HUDEP-2 (cell line): Measurements from ENCODE around the gene S100A6.
A peak's percentile ranks its signal among the peaks of the same experiment; 100 is the strongest.

Experiments
- DNase-seq, 76 experiments: peaks; one replicate each; lab custom pipeline; 2025; ENCODE audit not compliant: unreplicated experiment in 76 of 76; lab: John Stamatoyannopoulos, UW

Gene S100A6

GRCh38 chr1:153546796-153547559 is 11.2 kb upstream of the S100A6 start:
- peak in 55 of 76 experiments; percentile 17 to 72 (median 42) for DNase-seq

DNA sequence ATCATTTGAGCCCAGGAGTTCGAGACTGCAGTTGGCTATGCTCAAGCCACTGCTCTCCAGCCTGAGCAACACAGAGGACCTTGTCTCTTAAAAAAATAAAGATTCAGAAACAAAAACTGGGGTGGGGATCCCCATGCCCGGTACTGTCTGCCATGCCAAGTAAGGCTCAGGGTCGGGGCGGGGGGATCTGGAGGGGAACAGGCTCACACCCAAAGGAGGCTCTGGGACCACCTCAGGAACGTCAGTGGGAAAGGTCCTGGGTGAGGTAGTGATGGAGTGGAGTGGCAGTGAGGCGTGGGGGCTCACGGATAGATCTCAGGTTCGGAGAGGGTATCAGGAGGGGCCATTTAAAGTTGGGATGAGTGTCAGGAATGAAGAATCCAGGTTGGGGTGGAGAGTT is 10.6 kb upstream of the S100A6 start:
- DNase-seq = peak in 1 of 76 experiments; percentile 29

- DNase-seq = peak in 75 of 76 experiments; percentile 66 to 99 (median 96)
These were observed 9.6 kb upstream of the S100A6 start, which contains the start of gene S100A4 for GRCh38 chr1:153545067-153546055. Gene S100A4 (minus strand): TSS chr1:153545806. CDS start chr1:153544794, 1,012 bp downstream.

DNA sequence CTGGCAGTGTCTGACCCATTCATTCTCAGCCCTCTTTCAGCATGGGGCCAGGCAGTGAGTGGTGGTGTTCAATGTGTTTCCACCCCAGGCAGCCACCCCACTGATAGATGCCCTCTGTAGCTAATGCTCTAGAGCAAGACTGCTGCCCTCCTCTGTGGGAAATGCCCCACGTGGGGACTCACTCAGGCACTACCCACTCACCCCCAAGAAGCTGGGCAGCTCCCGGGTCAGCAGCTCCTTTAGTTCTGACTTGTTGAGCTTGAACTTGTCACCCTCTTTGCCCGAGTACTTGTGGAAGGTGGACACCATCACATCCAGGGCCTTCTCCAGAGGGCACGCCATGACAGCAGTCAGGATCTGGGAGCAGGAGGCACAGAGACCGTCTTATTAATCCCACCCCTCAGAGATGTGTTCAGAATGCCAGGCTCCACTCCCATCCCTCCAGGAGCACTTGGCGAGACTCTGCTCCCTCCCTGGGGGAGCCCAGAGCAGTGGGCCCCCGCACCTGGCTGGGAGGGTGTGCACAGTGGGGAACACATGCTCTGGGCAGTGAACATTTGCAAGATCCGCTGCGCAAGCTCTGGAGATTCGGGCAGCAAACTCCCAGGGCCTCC is 8.8 kb upstream of the S100A6 start:
- DNase-seq = peak in 5 of 76 experiments; percentile 19 to 59 (median 19)

DNA sequence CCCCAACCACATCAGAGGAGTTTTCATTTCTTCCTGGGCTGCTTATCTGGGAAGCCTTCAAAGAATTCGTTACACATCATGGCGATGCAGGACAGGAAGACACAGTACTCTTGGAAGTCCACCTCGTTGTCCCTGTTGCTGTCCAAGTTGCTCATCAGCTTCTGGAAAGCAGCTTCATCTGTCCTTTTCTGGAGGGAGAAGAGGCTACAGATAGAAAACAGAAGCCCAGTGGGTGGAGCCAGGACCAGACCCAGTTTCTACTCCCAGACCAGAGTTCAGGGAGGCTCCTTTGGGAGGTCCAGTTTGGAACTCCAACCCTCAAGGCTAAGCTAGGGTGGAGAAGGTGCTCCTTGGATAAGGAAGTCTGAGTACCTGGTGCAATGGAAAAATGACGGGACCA is 7.9 kb upstream of the S100A6 start:
- peak in 3 of 76 experiments; percentile 7 to 23 (median 12) for DNase-seq

- no peak for DNase-seq
These were observed 7.3 kb upstream of the S100A6 start for GRCh38 chr1:153542956-153543711.

GRCh38 chr1:153541641-153542590 is 6.1 kb upstream of the S100A6 start:
- DNase-seq = peak in 7 of 76 experiments; percentile 2 to 32 (median 24)

DNA sequence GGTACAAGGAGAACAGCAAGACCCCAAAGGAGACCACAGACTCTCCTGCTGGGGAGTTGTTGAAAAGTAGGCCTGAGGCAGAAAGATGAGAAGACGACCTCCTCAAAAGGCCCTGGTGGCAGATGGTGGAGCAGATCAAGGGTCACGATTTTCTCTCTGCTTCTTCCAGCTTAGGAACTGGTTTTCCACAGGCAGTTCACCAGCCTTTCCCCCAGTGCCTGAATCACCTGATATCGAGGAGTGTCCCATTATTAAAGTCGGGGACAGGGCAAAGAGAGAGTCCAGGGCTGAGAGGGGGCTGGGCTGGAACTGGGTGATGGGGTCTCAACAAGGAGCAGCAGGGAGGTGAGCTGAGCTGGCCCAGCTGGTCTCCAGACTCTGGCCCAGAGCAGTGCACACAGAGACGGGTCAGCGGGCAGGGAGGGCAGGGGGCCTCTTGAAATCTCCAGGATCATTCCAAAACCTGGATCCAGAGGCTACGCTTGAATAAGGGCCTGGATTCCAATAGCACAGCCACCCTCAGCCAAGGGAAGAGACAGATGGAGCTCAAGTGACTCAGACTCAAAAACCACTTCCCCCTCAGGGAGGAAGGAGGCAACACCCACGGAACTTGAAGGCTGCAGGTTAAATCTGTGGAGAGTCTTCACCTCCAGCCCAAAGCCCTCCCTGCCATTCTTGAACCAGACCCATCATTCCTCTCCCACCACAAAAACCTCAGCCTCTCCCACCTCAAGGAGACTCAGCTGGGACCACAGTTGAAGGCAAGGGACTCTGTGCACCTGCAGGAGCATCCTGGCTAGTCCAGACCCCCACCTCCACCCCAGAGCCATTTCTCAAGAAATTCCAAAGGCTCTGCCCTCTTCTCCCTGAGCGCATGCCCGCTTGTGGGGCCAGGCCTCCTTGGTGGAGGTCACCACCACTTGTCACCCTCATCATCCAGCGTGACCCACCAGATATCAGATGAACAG is 4.9 kb upstream of the S100A6 start, which contains the start of gene S100A5:
TSS of gene S100A5 (minus strand) at position 541 of the 968 bp plus-strand sequence. CDS start 743 bp downstream, outside the sequence.
- DNase-seq = no peak

DNA sequence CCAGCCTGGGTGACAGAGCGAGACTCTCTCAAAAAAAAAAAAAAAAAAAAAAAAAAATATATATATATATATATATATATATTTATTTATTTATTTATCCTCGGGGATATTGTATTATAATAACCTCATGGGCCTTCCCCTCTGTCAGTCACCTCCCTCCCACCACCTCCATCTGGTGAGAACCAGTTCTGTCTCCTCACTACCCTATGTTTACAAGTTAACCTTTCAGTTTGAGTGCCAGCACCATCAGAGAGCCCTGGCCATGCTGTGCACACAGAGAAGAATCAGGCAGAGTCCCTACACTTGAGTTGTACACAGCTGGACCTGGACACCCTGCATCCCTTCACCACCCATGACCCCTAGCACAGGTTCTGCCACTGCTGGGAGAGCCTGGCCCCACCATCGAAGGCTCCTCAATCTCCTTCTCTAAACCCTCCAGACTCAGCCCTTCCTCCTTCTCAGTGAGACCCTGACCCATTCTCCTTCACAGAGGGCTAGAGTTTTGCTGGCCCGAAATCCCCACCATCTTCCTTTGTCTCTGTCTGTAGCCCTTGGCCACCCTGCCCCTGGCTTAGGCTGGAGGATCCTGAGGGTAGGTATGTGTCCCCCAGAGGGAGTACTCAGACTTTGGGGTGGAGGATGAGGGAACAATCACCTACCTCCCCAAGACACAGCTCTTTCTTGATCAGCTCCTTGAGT is 3.8 kb upstream of the S100A6 start:
- no peak for DNase-seq

- peak in 42 of 76 experiments; percentile 20 to 83 (median 44) for DNase-seq
These were observed 2.6 kb upstream of the S100A6 start for GRCh38 chr1:153538315-153538821.

- DNase-seq = no peak
These were observed 1.6 kb upstream of the S100A6 start for GRCh38 chr1:153537376-153537730.

GRCh38 chr1:153536671-153537375 is 1.0 kb upstream of the S100A6 start:
- DNase-seq = no peak

DNA sequence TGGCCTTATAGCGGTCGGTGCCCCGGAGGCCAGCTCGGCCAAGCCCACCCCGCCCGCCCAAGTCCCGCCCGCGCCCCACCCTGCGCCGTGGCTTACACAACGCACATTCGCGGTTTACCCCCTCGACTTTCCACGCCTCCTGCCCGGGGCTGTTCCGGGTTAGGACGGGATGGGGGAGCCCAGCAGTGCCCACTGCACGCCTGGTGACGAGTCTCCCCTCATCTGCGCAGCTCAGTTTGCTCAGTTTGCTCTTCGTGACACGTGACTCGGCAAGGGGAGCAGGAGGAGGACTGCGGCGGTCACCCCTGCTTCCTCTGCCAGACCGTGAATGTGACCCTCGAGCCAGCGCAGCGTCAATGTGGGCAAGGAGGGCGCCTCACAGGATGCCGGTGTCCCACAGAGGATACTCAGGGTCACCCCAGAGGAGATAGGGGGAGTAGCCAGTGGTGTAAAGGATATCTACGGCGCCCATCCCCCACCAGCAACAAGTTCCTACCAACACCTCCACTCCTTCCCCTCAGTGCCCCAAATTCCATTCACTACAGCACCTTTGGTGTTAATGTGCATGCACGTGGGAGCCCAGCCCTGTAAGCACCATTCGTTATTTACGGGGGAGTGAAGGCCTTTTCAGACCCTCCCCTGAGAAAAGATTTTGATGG is 350 bp upstream of the S100A6 start:
- DNase-seq = peak in 73 of 76 experiments; percentile 19 to 91 (median 77)

DNA sequence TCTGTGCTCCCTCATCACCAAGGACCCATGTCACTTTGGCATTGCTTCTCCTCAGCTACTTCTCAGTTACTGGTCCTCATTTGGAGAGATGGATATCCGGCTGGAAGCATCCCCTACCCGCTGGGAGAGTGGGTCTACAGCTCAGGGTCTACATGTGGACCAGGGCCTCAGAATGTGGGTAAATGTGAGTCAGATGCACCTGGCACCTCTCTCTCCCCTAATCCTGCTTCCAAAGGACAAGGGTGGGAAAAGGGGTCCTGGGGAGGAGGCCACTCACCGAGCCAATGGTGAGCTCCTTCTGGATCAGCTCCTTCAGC is 908 bp downstream of the S100A6 start:
- DNase-seq = no peak

DNA sequence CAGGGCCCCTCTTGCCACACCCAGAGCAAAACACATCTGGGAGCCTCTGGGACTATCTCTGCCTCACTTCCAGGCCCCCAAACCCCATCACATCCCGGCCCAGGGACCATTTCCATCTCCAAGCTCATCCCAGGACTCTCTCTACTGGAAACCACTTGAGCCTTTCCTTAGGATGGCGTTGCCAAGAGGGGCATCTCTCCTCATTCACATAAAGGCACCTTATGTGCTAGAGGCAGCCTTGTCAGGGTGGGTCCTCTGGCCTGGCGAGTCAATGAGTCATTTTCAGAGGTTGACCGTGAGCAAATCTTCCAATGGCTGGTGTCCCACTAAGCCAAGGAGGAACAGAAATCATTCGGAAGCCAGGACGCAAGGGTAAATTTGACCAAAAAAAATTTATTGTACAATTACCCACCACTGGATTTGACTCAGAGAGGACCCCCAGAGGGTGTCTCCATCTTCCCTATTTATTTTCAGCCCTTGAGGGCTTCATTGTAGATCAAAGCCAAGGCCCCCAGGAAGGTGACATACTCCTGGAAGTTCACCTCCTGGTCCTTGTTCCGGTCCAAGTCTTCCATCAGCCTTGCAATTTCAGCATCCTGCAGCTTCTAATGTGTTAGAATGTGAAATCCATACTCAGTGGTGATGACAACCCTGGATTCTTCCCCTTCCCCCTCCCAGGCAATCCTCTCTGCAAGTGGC is 1.4 kb downstream of the S100A6 start:
- peak in 9 of 76 experiments; percentile 18 to 71 (median 45) for DNase-seq
